SKM-1 (cell line): Measurements from ENCODE around the gene IGSF23.
"Not testable (repeated sequence)": the region's sequence is repeated elsewhere in the genome, so short reads cannot be mapped to it uniquely, and the experiment has no call there.

Source experiments
- DNase-seq: peaks from one replicate; lab custom pipeline; 2025; ENCODE audit not compliant: unreplicated experiment; lab: John Stamatoyannopoulos, UW

Gene IGSF23

DNA sequence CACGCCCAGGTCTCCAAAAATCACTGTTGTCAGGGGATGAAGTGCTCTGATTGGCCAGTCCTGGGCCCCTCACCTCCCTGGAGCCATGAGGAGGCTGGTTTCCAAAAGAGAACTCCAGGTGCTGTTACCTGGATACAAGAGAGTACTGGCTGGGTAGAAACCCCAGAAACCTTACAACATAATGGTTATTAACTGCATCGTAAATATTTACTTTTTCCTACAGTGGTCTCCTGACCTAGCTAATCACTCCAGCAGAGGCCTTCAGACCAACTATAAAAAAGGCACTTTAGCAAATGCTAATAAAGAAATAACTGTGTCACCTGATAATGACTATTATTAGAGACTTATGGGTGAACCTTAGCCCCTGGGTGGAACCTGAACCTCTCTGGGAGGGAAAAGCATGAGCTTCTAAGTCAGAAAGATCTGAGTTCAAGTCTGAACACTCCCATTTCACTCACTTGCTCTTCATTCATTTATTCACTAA is 1.5 kb upstream of the IGSF23 start:
- no peak for DNase-seq

DNA sequence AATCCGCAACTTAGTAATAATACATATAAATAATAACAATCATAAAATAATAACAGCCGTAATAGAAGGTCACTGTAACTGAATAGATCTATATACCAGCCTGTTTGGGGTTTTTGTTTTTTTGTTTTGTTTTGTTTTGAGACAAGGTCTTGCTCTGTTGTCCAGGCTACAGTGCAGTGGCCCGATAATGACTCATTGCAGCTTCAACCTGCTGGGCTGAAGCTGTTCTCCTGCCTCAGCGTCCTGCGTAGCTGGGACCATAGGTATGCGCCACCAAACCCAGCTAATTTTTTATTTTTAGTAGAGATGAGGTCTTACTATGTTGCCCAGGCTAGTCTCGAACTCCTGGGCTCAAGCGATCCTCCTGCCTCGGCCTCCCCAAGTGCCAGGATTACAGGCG is 950 bp downstream of the IGSF23 start:
- no peak for DNase-seq

DNA sequence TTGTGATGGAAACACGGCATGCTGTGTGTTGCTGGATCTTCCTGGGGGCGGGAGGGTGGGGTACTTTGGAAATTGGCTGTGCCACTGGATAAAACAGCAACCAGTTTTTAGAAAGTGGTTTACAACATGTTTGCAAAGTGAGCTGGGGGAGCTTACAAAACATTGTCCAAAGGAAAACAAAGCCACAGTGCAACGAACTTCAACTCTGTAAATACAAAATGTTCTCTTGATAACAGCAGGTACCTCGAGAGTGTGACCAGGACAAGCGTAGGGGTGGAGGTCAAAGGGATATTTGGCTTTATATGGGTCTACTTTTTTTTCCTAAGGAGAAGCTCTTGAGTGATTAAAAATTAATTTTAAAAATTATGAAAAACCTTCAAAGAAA is 2.5 kb downstream of the IGSF23 start:
- DNase-seq = no peak

DNA sequence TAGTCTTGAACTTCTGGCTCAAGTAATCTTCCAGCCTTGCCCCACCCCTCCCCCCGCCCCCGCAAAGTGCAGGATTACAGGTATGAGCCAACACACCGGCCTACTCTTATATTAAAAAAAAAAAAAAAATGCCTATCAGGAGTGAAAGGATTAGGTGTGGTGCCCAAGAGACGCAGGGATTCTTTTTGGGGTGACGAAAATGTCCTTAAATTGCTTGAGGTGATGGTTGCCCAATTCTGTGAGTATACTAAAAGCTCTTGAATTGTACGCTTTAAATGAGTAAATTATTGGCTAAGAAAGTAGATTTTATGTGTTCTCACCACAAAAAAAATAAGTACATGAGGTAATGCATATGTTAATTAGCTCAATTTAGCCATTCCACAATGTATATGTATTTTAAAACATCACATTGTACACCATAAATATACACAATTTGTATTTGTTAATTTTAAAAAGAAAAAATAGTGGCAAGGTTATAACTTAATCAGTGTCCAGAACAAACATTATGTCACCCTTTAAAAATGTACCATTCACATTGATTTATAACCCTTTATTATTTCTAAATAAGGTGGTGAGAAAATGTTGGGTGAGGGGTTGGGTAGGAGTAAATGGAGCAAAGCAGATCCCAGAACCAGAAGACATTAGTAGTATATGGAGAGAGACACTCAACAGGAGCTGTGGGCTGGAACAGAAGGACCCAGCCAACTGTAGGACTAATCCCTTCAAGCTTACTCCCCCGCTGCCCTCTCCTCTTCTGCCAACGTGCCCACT is 3.9 kb downstream of the IGSF23 start:
- DNase-seq = no peak

DNA sequence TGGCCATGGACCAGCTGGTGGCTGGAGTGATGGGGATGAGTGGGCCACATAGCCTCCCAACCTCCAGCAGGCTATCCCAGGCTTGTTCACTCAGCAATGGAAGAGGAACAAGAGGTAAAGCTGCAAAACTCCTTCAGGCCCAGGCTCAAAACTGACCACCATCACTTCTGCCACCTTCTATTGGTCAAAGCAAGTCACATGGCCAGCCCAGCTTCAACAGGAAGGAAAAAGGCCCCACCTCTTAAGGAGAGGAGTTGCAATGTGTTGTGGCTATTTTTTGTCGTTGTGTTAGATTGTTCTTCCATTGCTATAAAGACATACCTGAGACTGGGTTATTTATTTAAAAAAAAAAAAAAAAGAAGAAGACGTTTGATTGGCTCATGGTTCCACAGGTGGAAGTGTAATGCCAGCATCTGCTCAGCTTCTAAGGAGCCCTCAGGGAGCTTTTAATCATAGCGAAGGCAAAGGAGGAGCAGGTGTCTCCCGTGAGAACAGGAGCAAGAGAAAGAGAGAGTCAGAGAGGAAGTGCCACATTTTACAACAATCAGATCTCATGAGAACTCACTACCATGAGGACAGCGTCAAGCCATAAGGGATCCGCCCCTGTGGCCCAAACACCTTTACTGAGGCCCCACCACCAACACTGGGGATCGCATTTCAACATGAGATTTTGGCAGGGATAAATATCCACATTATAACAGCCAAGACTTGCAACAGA is 5.4 kb downstream of the IGSF23 start:
- DNase-seq = no peak

DNA sequence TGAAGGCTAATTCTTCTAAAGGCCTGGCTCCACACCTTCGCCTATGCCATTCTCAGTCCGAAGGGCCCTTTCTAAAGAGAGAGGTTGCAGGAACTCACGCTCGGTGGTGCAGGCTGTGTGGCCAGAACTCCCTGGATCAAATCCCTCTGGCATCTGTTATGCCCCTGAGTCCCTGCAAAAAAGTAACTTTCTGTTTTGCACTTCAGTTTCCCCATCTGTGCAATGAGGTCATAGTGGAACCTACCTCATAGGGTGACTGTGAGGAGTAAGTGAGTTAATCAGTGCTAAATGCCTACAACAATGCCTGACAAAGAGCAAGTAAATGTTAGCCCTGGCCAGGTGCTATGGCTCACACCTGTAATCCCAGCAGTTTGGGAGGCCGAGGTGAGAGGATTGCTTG is 7.3 kb downstream of the IGSF23 start:
- DNase-seq = no peak

DNA sequence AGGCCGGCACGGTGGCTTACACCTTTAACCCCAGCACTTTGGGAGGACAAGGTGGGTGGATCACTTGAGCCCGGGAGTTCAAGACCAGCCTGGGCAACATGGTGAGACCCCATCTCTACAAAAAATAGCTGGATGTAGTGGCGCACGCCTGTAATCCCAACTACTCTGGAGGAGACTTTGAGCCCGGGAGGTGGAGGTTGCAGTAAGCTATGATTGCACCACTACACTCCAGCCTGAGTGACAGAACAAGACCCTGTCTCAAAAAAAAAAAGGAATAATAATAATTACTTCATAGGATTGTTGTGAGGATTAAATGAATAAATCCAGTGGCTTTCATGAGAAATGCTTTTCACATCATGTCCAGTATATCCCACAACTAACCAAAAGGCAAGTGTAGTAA is 8.0 kb downstream of the IGSF23 start:
- DNase-seq = no peak

DNA sequence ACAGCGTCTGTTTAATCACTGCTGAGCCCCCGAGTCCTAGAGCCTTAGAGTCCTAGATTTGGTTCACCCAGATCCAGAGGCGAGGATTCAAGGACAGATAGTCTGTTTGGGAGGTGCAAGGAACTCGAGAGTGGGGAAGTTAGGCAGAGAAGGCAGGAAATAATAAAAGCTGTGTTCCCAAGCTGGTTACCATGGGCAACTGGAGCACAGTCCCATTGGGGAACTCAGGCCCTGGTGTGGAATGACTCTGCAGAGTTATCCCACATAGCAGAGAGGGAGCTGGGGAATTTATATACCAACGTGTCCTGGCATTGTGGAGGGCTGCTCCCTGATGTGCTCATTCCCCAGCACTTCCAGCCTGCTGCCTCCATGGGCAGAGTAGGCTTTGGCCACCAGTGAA is 9.7 kb downstream of the IGSF23 start:
- DNase-seq = peak; percentile 4

DNA sequence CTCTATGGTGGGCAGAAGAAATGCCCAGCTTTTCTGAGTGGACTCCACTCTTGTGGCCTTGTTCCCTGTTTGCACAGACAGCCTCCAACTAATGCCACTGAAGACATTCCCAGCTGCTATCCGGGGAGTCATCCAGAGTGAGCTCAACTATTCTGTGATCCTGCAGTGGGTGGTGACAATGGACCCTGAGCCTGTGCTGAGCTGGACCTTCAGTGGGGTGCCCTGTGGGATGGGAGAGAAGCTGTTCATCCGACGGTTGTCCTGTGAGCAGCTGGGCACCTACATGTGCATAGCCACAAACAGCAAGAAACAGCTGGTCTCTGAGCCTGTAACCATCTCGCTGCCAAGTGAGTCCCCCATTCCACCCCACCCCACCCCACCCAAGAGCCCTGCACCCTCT is 10.3 kb downstream of the IGSF23 start:
- DNase-seq = no peak

DNA sequence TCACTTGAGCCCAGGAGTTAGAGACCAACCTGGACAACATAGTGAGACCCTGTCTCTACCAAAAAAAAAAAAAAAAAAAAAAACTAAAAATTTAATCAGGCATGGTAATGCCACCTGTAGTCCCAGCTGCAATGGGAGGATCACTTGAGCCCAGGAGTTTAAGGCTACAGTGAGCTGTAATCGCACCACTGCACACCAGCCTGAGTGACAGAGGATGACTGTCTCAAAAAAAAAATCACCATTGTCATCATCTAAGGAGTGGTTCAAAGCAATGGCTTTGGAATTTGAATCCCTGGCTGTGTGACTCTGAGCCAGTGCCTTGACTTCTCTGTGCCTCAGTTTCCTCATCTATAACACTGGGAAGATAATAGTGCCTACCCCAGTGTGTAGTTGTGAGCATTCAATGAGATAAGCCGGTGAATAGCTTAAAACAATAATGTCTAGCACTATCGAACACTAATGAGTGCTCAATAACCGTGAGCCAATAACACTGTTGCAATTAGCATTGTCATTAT is 11.5 kb downstream of the IGSF23 start:
- no peak for DNase-seq

DNA sequence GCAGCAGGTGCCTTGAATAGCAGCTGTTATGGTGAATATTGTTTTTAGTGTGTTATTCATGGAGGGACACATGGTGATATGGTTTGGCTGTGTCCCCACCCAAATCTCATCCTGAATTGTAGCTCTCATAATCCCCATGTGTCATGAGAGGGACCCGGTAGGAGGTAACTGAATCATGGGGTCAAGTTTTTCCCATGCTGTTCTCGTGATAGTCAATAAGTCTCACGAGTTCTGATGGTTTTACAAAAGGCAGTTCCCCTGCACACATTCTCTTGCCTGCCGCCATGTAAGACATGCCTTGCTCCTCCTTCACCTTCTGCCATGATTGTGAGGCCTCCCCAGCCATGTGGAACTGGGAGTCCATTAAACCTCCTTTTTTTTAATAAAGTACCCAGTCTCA is 12.3 kb downstream of the IGSF23 start:
- not testable (repeated sequence) for DNase-seq

DNA sequence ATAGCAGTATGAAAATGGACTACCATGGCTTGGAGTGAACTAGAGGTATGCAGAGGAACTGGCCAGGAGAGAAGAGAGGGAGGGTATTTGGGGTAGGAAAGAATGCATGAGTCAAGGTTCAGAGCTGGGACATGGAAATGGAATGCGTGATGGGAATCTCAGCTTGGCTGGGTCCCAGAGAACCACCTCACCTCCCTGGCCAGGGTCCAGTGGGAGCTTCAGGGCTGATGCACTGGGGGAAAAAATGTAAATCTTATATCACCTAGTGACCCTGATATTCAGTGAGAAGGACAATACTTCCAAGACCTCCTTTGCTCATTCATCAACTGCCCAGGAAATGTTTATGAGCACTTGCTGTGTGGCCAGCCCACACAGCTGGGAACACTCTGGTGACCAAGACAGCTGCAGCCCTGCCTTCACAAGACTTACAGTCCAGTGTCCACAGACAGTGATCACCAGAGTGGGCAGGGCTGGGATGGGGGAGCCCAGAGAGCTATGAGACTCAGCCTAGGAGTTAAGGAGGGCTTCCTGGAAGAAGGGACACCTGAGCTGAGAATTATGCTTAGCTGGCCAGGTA is 12.8 kb downstream of the IGSF23 start:
- DNase-seq = no peak

DNA sequence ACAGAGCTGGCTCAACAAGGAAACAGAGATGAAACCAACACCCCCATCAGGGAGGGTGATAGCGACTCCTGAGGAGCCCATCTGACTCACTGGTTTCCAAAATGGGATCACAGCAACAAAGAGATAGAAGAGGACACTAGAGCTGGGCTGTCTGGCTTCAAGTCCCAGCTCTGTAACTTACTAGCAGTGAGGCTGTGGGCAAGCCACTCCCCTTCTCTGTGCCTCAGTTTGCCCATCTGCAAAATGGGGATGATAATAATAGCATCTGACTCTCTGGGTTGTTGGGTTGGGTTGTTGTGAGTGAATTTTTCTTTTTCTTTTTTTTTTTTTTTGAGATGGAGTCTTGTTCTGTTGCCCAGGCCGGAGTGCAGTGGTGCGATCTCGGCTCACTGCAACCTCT is 14.3 kb downstream of the IGSF23 start:
- DNase-seq = no peak

DNA sequence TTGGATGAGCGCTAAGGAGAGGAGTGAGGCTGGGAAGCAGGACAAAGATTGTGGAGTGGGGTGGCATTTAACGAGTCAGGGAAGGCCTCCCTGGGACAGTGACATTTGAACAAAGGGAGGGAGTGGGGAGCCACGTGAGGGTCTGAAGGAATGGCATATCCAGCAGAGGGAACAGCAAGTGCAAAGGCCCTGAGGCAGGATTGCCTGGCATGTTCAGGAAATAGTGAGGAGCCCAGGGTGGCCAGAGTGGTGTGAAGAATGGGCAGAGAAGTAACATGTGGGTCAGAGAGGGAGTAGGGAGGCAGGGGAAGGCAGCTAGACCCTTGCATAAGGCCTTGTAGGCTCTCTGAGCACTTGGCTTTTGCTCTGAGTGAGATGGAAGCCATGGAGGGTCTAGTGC is 15.4 kb downstream of the IGSF23 start:
- no peak for DNase-seq

DNA sequence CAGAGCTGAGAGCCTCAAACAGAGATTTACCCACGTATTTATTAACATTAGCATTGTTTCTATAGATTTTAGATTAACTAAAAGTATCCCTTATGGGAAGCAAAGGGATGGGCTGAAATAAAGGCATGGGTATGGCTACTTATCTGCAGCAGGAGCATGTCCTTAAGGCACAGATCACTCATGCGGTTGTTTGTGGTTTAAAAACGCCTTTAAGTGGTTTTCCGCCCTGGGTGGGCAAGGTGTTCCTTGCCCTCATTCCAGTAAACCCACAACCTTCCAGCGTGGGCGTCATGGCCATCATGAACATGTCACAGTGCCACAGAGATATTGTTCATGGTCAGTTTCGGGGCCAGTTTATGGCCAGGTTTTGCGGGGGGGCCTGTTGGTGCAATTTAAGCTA is 18.2 kb downstream of the IGSF23 start:
- DNase-seq = not testable (repeated sequence)

DNA sequence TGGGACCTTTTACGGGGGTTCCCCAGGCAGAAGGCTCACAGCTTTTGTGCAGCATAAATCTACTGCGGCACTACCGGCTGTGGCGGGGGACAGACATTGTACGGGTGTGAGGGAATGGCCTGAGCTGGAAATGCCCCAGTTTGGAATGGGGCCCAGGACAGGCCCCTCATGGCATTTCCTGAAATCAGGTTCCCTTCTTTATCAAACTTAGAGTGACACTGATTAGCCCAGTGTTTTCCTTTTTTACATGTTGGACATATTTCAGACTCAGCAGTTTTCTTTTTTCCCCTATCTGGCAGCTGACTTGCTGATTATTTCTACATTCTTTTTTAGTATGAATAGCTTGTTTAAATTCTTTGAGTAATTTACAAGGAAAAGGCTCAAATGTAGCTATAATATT is 20.7 kb downstream of the IGSF23 start:
- not testable (repeated sequence) for DNase-seq

DNA sequence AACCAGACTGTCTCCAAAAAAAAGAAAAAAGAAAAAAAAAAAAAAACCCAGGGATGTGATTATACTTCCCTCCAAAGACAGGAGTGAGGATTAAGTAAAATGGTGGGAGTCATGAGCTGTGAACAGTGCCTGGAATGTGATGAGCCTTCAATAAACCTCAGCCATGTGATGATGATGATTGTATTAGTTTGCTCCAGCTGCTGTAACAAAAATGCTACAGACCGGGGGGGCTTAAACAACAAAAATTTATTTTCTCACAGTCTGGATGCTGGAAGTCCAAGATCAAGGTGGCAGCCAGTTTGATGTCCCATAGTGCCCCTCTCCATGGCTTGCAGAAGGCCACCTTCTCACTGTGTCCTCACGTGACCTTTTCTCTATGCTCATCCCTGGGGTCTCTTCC is 21.4 kb downstream of the IGSF23 start:
- no peak for DNase-seq

DNA sequence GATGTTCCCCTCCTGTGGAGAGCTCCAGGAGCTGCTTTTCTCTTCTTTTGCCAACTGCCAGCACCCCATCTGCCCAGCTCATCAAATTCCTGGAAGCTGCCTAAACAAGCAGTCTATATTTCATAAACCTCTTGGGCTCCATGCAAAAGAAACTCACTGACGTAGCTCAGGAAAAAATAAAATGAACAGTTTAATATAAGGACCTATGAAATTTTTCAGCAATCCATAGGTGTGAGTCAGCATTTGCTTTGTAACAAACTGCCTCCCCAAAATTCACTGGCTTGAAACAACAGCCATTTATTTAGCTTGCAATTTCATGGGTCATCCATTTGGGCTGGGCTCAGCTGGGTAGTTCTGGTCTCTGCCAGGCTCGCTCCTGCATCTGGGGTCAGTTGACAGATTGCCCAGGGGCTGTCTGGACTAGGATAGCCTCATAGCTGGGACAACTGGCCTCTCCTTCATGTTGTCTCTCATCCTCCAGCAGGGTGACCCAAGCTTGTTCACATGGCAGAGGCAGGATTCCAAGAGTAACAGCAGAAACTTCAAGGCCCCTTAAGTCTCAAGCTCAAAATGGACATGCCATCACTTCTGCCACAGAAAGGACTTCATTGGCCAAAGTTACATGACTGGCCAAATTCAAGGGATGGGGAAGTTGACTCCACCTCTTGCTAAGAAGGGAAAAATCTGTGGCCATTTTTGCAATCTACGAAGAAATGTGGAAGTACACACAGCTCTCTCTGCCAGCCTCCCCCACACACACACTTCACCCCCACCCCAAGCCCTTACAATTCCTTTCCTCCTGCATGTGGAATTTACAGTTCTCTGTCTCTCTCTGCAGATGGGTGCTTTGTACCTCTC is 22.4 kb downstream of the IGSF23 start:
- DNase-seq = peak; percentile 24

DNA sequence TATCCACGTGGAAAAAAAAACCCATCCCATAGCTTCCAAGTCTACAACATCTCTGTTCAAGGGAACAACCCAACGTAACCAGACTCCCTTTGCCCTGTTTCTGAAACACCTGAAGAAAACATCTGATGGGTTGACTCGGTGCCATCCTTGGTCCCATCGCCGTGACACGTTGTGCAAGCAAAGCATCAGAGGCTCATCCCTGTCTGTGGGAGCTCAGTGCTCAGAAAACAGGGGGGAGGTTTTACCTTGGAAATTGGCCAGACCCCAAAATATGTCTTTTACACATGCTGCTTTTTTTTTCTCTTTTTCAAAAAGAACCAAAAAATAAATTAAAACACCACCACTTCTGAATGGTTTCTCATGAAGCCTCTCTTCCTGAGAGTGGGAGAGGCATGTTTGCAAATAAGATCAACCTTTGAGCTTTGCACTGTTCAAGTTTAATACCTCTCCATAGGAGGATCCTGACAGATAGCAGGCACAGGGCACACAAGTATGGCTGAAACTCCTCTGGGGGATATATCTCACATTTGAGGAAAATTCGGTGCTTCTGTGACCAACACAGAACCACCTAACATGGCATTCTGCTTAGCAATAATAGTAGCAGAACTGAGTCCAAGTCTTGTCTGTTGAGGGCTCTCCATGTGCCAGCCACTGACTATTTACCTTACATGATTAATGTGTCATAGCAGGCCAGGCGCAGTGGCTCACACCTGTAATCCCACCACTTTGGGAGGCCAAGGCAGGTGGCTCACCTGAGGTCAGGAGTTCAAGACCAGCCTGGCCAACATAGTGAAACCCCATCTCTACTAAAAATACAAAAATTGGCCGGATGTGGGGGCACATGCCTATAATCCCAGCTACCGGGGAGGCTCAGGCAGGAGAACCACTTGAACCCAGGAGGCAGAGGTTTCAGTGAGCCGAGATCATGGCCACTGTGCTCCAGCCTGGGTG is 23.4 kb downstream of the IGSF23 start:
- DNase-seq = no peak

DNA sequence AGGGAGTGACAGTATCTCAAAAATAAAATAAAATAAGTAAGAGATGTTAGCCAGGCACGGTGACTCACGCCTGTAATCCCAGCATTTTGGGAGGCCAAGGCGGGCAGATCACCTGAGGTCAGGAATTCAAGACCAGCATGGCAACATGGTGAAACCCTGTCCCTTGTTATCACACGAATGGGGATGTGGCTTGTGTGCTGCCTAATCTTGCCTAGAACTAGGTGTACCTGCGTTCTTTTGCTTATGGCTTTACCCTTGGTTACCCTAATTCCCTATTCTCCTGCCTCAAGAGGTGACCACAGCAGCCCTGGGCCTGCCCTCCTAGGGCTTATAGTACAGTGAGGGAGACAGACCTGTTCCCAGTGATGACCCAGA is 24.0 kb downstream of the IGSF23 start:
- DNase-seq = no peak
